Breast epithelium (tissue), 4 donors: ENCODE data around the gene AMPD2. TPM values are rescaled to one million over a fixed set of nuclear protein-coding genes. Genes with fewer than 3 reads are reported as not detected.

ENCODE experiments used
- DNase-seq, 2 donors: peaks; one replicate each; pipeline ENCODE4 v3.0.0-alpha.2; 2019; ENCODE audit warnings: low spot score in 2 of 2
- H3K27ac ChIP-seq, 2 donors: fragments of 200-600 bp; sonication (generic) in 1 of 2; one replicate each; pipeline ENCODE4 v1.5.1; 2016 to 2019; ENCODE audit warnings: mild to moderate bottlenecking in 1 of 2
- H3K27me3 ChIP-seq, 2 donors: fragments of 200-600 bp; sonication (generic) in 1 of 2; one replicate each; pipeline versions ENCODE4 v1.5.1 to v1.6.0; 2017 to 2019; ENCODE audit warnings: control low read depth in 1 of 2, mild to moderate bottlenecking in 1 of 2
- H3K36me3 ChIP-seq: fragments of 200-600 bp; one replicate; pipeline ENCODE4 v1.5.1; 2019
- H3K4me1 ChIP-seq, 2 donors: fragments of 200-600 bp; sonication (generic); one replicate each; pipeline ENCODE4 v1.5.1; 2016 to 2019; ENCODE audit warnings: control low read depth in 1 of 2
- H3K4me3 ChIP-seq, 3 donors: fragments of 200-600 bp; sonication (generic); 1 replicate in 2 of 3; 2 replicates in 1 of 3; pipeline ENCODE4 v1.5.1; 2016 to 2019; ENCODE audit warnings: mild to moderate bottlenecking in 3 of 3, moderate library complexity in 2 of 3
- H3K9me3 ChIP-seq, 2 donors: fragments of 200-600 bp; sonication (generic) in 1 of 2; one replicate each; pipeline ENCODE4 v1.5.1; 2016 to 2019; ENCODE audit warnings: control low read depth in 1 of 2
- CTCF ChIP-seq, 3 donors: fragments of 450-650 bp; IDR thresholded peaks; one replicate each; pipeline ENCODE4 v1.5.1; 2016 to 2017; ENCODE audit warnings: antibody characterized with exemption in 3 of 3, mild to moderate bottlenecking in 3 of 3, moderate library complexity in 3 of 3
- POLR2A ChIP-seq: fragments of 450-650 bp; IDR thresholded peaks from one replicate; pipeline ENCODE4 v1.6.1; 2016; ENCODE audit warnings: antibody characterized with exemption, mild to moderate bottlenecking, moderate library complexity
- POLR2AphosphoS5 ChIP-seq, 3 donors: sonication (generic); formaldehyde crosslinking; IDR thresholded peaks; one replicate each; pipeline ENCODE4 v1.6.1; 2017; ENCODE audit warnings: antibody characterized with exemption in 3 of 3
- intact Hi-C: fragments of 100-400 bp; cut with DNase I; formaldehyde crosslinking; loops from one replicate; pipeline ENCODE4 v1.15.1; 2023; ENCODE audit warnings: low total_unique reads
- total RNA-seq, 3 donors: library from RNA; depleted of rRNA; stranded (reverse); fragments of >200 nt; gene quantifications; one replicate each; pipeline ENCODE4 v1.1.0, GENCODE V29; 2016

The AMPD2 gene
- 10 to 100 TPM; 21.3 to 68.2 (median 47.4) TPM for total RNA-seq

DNA sequence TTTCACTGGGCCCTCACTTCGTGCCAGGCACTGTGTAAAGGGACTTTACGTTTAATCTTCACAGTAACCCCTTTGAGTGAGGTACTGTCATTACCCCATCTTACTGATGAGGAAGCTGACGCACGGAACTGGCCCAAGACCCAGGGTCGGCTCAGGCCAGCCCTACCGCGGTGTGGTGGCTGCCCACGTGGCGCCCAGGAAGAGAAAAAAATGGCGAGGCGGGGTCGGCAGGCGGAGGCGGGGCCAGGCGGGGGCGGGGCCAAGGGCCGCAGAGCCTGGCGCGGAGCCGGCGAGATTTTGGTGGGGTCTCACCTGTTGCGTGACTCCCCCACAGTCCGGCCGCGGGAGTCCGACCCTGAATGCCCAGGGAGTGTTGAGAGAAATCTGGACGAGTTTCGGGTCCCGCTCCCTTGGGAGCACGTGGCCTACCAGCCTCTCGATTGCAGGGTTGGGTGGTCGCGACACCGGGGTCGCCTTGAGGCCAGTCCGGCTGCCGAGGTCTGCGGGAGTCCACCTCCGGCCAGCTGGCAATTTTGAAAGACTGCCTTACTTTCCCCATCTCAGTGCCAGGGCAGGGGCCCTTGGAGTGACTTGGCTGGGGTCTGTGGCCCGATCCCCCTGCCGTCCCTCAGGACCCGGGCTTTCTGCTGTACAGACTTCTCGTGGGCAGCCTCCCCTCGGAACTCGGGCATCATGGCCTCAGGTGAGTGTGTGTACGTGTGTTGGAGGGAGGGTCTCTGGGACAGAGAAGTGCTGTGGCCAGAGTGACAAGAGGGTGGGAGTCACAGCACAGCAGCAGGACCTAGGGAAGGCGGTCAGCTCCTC, at the start of gene AMPD2, which contains the start of gene GNAT2:
Gene AMPD2, plus strand, starts transcription at position 262 of the 825 bp plus-strand sequence. CDS start 1,339 bp downstream, outside the sequence.
Gene GNAT2, minus strand, starts transcription at position 41 of the 825 bp plus-strand sequence. CDS start 6,746 bp downstream, outside the sequence.
- peak; percentile 66 to 71 for DNase-seq
- Histone ChIP-seq H3K27me3 (no peaks in the 10 kb centered on the region), H3K4me1 (peaks cover 0 to 15% of the 10 kb centered on the region in 2 donors), H3K4me3 (peak within 1 kb of the TSS; percentile 70 to 79 (median 76)), H3K27ac (peak within 1 kb of the TSS; percentile 85 to 89), H3K36me3 (no peaks in the 10 kb centered on the region), H3K9me3 (no peaks in the 10 kb centered on the region)
- TF ChIP-seq POLR2A (peak; percentile 30), POLR2AphosphoS5 (IDR thresholded peaks at IDR 0.05) (peak in 2 of 3 donors; percentile 48 to 60), CTCF (IDR thresholded peaks at IDR 0.05) (no peak)
- intact Hi-C loops: no loop called here

GRCh38 chr1:109570414-109570813, 49.2 kb upstream of the AMPD2 start:
- Histone ChIP-seq H3K27ac (peak overlapping the region in 1 of 2 donors; percentile 16), H3K27me3 (no peaks in the 10 kb centered on the region), H3K9me3 (no peaks in the 10 kb centered on the region), H3K36me3 (no peaks in the 10 kb centered on the region), H3K4me3 (no peak overlapping the region), H3K4me1 (peaks cover 0 to 5% of the 10 kb centered on the region in 2 donors)
- TF ChIP-seq POLR2A (no peak), CTCF (IDR thresholded peaks at IDR 0.05) (no peak), POLR2AphosphoS5 (IDR thresholded peaks at IDR 0.05) (no peak)
- DNase-seq: no peak
- intact Hi-C loops: no loop called here

GRCh38 chr1:109573785-109574184, 45.9 kb upstream of the AMPD2 start:
- intact Hi-C loops: no loop called here
- no peak overlapping the region for H3K4me3 ChIP-seq
- H3K27ac ChIP-seq: no peak overlapping the region
- H3K27me3 ChIP-seq: no peaks in the 10 kb centered on the region
- DNase-seq: no peak
- TF ChIP-seq POLR2AphosphoS5 (IDR thresholded peaks at IDR 0.05) (no peak), CTCF (IDR thresholded peaks at IDR 0.05) (no peak), POLR2A (no peak)
- H3K4me1 ChIP-seq: peaks cover 0 to 5% of the 10 kb centered on the region in 2 donors
- no peaks in the 10 kb centered on the region for H3K9me3 ChIP-seq
- H3K36me3 ChIP-seq: no peaks in the 10 kb centered on the region

DNA sequence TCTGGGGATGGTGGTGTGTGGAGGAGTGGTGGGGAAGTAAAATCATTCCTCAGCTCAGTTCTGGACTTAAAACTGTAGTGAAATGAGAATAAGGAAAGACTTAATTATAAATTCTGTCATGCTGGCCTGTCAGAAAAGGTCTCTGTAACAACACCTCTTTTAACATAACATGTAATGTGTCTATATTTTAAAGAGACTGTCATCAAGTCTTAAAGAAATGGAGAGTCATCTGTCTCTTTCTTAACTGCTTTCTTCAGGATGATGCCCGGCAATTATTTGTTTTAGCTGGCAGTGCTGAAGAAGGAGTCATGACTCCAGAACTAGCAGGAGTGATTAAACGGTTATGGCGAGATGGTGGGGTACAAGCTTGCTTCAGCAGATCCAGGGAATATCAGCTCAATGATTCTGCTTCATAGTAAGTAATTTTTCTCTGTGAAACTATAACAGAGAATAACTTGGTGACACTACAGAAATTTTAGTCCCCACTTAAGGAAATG, 40.6 kb upstream of the AMPD2 start:
- Histone ChIP-seq H3K27me3 (no peaks in the 10 kb centered on the region), H3K9me3 (no peaks in the 10 kb centered on the region), H3K4me1 (no peaks in the 10 kb centered on the region), H3K36me3 (no peaks in the 10 kb centered on the region), H3K4me3 (no peak overlapping the region), H3K27ac (no peak overlapping the region)
- intact Hi-C loops: no loop called here
- DNase-seq: no peak
- TF ChIP-seq CTCF (IDR thresholded peaks at IDR 0.05) (no peak), POLR2AphosphoS5 (IDR thresholded peaks at IDR 0.05) (no peak), POLR2A (no peak)

GRCh38 chr1:109579491-109579890, 40.1 kb upstream of the AMPD2 start:
- TF ChIP-seq POLR2A: no peak
- TF ChIP-seq CTCF (IDR thresholded peaks at IDR 0.05): no peak
- no peak for TF ChIP-seq POLR2AphosphoS5 (IDR thresholded peaks at IDR 0.05)

More at GRCh38 chr1:109579491-109579890, 40.1 kb upstream of the AMPD2 start:
- Histone ChIP-seq H3K4me3 (no peak overlapping the region), H3K36me3 (no peaks in the 10 kb centered on the region), H3K27ac (no peak overlapping the region), H3K27me3 (no peaks in the 10 kb centered on the region), H3K4me1 (no peaks in the 10 kb centered on the region), H3K9me3 (no peaks in the 10 kb centered on the region)
- no peak for DNase-seq
- intact Hi-C loops: no loop called here
